Measurements from ENCODE around the gene ATG7.
"Not testable (repeated sequence)": the region's sequence is repeated elsewhere in the genome, so short reads cannot be mapped to it uniquely, and the experiment has no call there.

The ATG7 gene

GRCh38 chr3:11434563-11435096 lies 162.4 kb downstream of the ATG7 start:
- DNase-seq (ENCODE audit: low spot score), result no peak

GRCh38 chr3:11435440-11436165 lies 163.4 kb downstream of the ATG7 start:
- no peak for DNase-seq (ENCODE audit: low spot score)

DNA sequence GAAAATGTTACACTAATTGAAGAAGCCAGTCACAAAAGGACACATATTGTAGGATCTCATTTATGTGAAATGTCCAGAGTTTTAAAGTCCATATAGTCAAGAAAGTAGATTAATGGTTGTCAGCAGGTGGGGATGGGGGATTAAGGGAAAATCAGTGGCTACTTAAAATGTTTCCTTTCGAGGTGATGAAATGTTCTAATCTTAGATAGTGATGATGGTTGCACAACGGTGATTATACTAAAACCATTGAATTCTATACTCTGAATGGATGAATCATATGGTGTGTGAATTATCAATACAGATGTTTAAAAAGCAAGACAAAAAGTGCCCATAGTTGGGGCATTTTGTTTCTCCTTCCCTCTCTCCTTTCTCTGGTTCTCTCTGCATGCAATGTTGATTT lies 164.6 kb downstream of the ATG7 start:
- DNase-seq (ENCODE audit: low spot score), result no peak

GRCh38 chr3:11437506-11437905 lies 165.3 kb downstream of the ATG7 start:
- no peak for DNase-seq (ENCODE audit: low spot score)

- DNase-seq (ENCODE audit: low spot score), result no peak
These were observed 166.4 kb downstream of the ATG7 start for GRCh38 chr3:11438646-11439045.

- not testable (repeated sequence) for DNase-seq (ENCODE audit: low spot score)
These were observed 169.1 kb downstream of the ATG7 start for GRCh38 chr3:11441346-11441745.

DNA sequence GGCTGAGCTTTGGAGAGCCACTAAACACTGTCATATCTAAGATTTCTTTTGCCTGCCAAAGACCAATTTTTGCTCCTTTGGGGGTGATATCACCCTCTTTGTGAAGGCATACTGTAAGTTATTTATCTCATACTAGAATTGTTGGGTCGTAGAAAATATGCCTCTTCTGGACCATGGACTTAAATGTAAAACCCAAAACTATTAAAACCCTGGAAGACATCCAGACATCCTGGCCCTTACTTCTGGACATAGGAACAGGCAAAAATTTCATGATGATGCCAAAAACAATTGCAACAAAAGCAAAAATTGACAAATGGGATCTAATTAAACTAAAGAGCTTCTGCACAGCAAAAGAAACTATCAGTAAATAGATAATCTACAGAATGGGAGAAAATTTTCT lies 172.2 kb downstream of the ATG7 start:
- DNase-seq (ENCODE audit: low spot score), result no peak

GRCh38 chr3:11445193-11445592 lies 173.0 kb downstream of the ATG7 start:
- DNase-seq (ENCODE audit: low spot score), result not testable (repeated sequence)

DNA sequence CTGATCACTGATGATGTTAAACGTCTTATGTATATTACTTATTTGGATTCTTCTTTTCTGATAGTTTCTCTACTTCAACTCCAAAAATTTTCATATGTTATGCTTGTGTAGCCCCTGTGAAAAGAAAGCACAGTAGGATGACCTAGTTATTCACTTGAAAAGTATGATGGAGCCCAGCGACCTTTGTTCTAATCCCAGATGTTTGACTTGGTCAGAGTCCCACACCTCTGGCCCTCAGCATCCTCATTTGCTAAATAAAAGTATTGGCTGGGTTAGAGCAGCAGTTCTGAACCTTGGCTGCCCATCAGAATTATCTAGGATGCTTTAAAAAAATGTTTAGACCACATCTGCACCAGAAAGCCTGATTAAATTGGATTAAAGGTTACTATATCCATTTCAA lies 173.7 kb downstream of the ATG7 start:
- no peak for DNase-seq (ENCODE audit: low spot score)

GRCh38 chr3:11447584-11448200 lies 175.5 kb downstream of the ATG7 start:
- DNase-seq (ENCODE audit: low spot score), result no peak

DNA sequence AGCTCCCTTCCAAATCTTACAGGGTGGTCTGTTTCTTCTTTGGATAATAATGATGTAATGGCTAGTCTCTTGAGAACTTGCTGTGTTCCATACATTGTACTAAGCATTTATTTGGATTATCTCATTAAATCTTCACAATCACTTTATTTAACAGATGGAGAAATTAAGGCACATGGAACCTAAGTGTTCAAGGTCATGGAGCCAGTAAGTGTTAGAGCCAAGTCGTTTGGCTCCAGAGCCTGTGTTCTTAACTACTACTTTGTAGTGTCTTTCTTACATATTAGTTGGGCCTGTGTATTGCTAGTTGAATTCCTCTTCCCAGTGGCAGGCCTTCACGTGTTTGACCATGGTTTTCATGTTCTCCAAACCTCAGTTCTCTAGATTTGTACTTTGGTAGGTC lies 177.8 kb downstream of the ATG7 start:
- DNase-seq (ENCODE audit: low spot score), result no peak

DNA sequence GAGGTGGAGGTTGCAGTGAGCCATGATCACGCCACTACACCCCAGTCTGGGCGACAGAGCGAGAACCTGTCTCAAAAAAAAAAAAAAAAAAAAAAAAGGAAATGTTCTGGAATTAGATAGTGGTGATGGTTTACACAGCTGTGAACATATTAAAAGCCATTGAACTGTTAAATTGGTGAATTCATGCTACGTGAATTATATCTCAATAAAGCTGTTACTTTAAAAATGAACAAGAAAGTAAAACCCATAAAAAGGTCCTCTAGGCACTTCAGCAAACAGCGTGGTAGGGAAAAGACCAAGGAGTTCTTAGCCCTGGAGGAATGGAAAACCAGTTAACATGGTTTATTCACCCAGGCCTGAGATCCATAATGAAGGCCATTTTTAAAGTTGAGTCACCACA lies 180.1 kb downstream of the ATG7 start:
- no peak for DNase-seq (ENCODE audit: low spot score)

DNA sequence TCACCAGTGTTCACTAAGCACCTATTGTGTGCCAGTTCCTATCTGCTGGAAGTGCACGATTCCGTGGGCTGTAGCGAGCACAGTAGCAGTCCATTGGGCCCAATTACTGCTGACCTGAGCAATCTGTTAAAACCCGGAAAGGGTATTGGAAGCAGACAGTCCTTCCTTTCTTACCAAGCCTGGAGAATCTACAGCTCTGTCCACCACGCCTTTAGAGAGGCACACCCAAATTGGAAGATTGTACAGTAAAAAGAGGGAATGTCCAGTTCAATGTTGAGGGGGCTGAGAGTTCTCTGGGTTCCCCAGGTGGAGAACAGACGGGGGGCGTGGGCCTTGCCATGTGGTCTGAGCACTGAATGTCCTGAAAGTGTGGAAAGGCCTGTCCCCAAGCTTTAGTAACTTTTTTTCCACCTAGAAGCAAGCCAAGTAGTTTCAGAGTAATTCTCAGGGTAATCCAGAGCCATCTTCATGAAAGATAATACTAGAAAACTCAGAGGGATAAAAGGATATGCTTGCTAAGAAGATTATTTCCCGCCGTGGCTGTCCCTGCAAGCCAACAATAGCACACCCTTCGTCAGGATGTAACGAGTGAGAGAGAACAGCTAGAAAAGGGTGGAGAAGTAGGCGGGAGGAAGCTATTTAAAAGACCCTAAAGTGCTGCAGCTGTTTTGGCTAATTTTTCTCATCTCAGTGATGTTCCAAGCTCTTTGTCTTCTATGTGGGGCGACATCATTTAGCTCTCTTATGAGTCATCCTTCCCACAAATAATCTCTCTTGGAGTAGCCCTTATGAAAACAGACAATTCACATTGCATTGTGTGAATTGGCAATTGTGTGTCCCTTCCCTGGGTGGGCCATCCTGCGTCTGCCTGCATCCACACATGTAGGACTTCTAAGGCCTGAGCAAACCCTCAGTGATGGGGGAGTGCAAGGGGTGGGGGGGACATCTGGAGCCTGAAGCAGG lies 181.0 kb downstream of the ATG7 start:
- no peak for DNase-seq (ENCODE audit: low spot score)

GRCh38 chr3:11455956-11456355 lies 183.8 kb downstream of the ATG7 start:
- no peak for DNase-seq (ENCODE audit: low spot score)

GRCh38 chr3:11457135-11457534 lies 184.9 kb downstream of the ATG7 start:
- no peak for DNase-seq (ENCODE audit: low spot score)

GRCh38 chr3:11459186-11459824 lies 187.1 kb downstream of the ATG7 start:
- DNase-seq (ENCODE audit: low spot score), result no peak

DNA sequence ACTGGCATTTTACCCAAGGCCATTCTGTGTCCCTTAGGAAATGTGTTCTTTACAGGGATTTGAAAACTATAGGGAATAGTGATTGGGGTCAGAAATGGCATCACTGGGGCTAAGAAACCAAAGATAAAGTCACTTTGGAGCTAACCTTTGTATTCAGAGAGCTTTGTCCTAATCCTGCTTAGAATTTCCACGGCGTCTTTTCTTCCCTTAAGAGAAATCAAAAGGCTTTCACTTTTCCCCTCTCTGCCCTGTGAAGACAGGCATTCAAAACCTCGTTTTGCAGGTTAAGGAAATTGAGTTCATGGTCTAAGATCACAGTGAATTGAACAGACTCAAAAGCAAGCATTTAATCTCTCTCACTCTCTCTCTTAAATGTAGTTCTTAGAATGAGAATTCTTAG lies 189.0 kb downstream of the ATG7 start:
- no peak for DNase-seq (ENCODE audit: low spot score)

DNA sequence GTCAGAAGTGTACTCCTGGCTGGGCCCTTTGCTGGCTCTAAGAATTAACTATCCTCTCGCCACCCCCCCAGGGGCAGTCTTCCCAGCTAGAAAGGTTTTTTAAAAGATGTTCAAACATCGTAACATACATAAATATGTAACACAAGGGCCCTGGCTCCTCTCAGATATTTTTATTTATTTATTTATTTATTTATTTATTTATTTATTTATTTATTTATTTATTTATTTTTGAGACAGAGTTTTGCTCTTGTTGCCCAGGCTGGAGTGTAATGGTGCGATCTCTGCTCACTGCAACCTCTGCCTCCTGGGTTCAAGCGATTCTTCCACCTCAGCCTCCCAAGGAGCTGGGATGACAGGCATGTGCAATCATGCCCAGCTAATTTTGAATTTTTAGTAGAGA lies 190.5 kb downstream of the ATG7 start:
- DNase-seq (ENCODE audit: low spot score), result not testable (repeated sequence)

GRCh38 chr3:11463591-11463990 lies 191.4 kb downstream of the ATG7 start:
- no peak for DNase-seq (ENCODE audit: low spot score)

DNA sequence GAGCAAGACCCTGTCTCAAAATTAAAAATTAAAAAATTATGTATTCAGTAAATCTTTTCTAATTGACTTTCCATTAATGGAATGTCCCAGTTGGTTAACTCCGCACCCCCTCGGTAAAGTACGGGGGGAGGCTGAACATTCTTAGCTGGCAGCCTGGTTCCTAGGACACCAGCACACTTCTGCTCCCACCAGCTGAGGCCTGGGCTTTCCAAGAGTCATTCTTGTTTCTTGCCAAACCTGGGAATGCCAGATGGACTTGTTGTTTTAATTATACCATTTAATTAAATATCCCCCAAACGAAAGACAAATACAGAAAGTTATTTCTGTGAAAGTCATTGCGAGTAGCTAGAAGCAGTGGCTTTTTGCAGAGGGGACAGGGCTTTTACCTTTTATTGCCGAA lies 192.2 kb downstream of the ATG7 start:
- no peak for DNase-seq (ENCODE audit: low spot score)

DNA sequence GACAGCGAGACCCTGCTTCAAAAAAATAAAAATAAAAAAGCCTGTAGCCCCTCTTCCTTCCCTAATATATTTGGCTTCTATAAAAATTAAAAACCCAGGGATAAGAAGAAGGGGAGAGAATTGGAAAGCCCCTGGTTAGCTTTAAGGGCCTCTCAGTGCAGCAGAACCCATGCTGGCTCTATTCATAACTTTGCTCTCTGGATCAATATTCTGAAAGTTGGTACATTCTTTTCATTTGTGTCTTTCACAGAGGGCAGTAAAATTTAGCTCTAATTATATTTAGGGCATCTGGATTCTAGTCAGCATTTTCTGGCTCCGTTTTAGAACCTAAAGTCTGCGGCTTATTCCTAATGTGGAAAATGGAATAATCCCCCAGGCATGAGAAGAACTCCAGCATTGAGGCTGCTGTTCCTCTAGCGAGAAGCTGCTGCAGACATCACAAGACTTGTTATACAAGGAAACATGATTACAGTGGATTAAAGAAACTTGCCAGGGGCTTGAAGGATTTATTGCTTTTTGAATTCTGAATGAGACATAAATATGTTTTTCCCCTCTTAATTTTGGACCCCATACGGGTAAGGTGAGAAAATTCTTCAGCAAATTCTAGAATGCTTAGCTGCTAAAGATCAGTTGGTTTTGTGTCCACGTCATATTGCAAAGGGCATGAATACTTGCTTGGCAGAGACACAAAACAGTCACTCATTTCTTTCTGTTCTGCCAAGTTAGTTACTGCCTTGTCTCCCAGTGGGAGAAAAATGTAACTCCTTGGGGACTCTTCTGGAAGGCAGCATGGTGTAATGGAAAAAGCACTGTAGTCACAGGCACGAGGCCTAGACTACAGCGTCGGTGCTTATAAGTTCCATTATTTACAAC lies 193.8 kb downstream of the ATG7 start:
- DNase-seq (ENCODE audit: low spot score), result no peak
